ENCODE results near the gene HEXIM1.

The HEXIM1 gene

DNA sequence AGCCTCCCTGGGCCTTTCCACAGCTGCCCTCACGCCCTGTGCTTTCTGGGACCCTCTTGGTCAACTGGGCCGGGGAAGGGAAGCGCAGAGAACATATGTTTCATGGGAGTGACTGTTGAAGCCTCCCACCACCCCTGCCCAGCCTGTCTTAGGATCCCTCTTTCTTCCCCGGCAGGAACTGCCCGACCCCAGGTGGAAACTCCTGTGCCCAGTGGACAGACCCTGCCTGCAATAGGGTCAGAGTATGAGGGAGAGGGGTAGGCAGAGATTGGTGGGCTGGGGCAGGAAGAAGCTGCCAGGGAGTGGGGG is 23.9 kb downstream of the HEXIM1 start:
- DNase-seq (ENCODE audit: low spot score), result no peak

DNA sequence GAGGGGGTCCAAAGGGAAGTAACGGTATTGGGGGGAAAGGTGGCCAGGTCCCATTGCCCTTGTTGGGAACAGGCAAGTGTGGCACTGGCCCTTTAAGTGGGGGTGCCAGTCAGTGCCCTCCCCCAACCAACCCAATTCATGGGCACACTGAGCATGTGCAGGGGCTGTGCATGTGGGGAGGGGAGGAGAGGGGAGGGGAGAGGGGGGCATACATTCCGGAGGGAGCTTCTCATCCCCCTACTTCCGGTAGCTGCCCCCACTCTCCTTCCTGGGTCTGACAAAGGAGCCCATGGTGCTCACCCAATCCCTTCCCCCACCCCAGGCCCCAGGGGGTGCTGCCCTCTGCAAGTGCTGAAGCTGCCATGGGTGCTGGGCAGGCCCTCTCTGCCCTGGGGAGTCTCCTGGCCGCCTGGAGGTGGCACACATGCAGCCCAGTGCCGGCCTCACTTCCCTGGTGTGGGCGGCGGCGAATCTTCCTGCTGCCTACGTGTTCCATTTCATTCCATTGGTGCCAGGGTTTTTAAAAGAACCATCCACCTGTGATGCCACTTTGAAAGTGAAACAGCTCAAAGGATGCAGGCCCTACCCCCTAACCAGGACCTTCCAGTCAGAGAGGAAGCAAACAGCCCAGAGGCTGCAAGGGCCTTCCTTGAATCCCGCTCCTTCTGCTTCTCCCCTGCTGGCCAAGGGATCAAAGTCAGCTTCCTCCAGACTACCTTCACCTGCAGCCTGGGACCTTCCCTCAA is 24.4 kb downstream of the HEXIM1 start:
- DNase-seq (ENCODE audit: low spot score), result peak; percentile 92

DNA sequence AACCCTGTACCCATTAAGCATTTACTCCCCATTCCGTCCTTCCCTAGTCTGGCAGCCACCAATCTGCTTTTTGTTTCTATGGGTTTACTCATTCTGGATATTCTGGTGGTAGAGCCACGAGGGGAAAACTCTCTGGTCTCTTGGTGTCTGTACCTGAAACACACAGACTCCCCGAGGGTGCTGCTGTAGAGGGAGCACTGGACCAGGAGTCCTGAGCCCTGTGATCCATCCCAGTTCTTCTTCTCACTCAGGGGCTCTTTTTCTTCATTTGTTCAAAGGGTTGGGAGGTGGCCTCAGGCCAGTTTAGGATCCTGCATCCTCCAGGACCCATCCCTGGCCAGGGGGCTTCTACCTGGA is 27.5 kb downstream of the HEXIM1 start:
- no peak for DNase-seq (ENCODE audit: low spot score)

DNA sequence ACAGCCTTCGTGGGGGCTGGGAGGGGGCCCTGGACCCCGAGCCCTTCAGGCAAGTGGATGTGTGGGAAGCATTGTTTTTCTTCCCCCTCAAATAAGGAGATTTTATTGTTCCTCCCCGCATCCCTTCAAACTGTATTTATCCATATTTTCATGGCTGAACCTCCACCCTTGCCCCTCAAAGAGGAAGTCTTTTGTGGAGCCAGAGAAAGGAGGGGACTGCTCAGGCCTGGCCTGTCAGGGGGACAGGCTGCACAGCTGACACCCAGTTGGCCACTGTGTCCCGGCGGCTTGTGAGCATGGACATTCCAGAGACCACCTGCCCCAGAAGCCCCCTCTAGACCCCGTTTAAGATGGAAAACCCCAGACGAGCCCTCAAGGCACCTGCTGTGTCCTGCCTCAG is 29.3 kb downstream of the HEXIM1 start:
- no peak for DNase-seq (ENCODE audit: low spot score)

DNA sequence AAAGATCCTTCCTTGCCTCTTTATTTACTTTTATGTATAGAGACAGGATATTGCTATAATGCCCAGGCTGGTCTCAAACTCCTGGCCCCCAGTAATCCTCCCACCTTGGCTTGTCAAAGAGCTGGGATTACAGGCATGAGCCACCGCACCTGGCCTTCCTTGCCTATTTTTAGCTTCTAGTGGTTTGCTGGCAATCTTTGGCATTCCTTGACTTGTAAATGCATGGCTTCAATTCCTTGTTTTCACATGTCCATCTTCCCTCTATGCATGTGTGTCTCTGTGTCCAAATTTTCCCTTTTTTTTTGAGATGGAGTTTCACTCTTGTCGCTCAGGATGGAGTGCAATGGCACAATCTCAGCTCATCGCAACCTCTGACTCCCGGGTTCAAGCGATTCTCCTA is 35.9 kb downstream of the HEXIM1 start:
- DNase-seq (ENCODE audit: low spot score), result no peak

DNA sequence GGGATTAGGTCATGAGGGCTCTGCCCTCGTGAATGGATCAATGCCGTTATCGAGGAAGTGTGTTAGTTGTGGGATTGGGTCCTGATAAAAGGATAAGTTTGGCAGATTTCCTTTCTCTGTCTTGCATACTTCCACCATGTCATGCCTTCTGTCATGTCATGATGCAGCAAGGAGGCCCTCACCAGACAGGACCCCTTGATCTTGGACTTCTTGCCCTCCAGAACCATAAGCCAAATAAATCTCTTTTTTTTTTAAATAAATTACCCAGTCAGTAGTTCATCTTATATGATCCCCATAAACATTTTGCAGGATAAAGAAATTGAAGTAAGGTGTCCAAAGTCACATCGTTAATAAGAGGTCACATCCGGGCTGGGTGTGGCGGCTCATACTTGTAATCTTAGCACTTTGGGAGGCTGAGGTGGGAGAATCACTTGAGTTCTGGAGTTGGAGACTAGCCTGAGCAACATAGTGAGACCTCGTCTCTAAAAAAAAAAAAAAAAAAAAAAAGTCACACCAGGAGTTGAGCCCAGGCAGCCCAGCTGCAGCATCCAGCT is 38.6 kb downstream of the HEXIM1 start:
- no peak for DNase-seq (ENCODE audit: low spot score)

DNA sequence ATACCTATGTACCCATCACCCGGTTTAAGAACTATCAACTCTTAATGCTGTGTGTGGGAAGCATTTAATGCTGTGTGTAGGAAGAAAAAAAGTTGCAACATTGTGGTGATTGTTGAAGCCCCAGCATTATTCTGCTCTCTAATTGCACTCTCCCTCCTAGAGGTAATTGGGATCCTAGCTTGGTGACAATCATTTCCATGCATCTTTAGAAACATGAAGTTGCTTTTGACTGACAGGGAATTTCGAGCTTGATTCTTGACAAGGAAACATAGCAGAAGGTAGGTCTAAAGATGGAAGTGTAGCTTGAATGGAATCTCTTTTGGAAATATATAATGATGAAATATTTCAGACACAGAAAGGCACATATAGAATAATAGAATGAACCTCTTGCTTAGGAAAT is 40.7 kb downstream of the HEXIM1 start:
- DNase-seq (ENCODE audit: low spot score), result no peak

DNA sequence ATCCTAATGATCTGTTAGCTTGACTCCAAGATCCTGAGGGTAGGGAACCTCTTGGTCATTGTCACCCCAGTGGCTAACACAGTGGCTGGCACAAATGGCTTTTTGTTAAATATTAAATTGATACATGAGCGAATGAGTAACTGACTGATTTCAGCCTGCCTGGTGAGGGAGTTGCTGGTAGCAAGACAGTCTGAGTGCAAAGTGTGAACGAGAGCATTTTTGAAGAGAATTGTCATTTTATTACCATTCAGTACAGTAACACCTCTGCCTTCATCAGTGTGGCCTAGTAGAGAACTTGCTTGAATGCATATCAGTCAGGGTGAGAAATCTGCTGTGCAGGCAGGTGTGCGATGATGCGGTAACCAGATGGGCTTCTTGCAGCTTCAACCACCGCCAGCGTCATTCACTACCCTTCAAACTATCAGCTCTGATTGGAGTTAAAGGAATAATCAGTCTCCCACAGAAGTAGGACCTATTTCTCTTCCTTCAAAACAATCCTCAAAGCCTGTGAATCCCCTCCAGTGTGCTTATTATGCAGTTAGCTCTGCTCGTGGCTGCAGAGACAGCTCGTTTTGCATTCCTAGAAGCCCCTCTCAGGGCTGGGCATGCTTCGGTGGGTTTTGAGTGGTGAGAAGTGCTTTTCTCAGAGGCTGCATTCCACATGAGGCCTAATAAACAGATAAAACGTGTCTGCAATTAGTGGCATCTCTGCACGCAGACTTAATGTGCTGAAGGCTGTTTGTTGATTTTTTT is 42.4 kb downstream of the HEXIM1 start:
- DNase-seq (ENCODE audit: low spot score), result no peak

DNA sequence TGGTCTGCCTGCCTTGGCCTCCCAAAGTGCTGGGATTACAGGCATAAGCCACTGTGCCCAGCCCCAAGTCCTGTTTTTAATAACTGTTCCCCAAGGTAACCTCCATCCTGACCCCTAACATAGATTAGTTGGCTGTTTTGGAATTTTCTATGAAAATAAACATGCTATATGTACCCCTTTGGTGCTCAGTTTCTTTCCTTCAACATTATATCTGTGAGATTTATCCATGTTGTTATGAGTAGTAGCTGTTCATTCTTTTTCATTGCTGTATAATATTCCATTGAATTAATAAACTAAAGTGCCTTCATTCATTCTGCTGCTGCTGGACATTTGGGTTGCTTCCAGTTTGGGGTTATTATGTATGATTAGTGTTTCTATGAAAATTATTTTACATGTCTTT is 47.1 kb downstream of the HEXIM1 start:
- no peak for DNase-seq (ENCODE audit: low spot score)

DNA sequence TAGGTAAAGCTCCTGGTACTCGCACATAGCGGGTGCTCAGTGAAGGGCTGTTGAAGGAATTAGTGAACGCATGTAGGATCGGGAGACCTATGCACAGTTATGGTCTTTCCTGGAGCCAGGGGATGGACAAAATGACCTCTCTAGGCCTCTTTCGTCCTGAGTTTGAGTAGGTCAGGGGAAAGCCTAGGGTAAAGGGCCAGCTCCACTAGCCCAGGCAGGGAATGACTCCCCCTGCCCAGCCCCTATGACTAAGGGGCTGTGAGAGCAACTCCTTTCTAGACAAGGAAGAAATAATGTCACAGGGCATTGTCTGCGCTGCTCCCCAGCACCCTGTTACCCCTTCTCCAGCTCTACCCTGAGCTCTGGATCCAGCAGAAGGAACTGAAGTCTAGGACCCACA is 48.8 kb downstream of the HEXIM1 start:
- no peak for DNase-seq (ENCODE audit: low spot score)

DNA sequence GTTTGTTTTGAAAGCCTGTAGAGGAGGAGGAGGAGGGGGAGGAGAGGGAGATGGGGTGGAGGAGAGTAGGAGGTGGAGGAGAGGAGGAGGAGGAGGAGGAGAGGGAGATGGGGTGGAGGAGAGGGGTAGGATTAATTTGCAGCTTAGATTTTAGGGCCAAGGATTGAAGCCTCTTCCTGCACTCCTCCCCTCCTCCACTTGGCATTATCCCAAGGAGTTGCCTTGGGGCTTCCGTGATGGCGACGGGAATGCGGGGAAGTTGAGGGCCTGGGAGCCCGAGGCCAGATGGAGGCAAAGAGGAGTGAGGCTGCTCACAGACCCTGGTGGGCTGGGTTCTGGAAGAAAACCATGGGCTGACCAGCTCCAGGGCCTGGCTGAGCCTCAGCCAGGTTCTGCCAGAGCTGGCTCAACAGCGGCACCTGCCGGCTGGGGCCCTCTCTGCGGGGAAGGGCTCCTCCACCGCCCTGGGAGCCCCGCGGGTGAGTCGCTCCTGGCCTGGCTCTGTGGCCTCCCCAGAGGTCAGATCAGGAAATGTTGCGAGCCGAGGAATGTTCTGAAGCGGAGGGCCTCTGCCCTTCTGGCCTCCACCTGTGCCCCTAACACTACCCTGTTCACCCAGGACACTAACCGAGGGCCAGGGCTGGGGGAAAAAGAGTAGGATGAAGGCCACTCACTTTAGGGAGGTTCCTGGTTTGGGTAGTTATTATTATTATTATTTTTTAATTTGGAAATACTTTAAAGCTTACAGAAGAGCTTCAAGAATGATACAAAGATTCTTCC is 49.5 kb downstream of the HEXIM1 start:
- peak; percentile 84 for DNase-seq (ENCODE audit: low spot score)

DNA sequence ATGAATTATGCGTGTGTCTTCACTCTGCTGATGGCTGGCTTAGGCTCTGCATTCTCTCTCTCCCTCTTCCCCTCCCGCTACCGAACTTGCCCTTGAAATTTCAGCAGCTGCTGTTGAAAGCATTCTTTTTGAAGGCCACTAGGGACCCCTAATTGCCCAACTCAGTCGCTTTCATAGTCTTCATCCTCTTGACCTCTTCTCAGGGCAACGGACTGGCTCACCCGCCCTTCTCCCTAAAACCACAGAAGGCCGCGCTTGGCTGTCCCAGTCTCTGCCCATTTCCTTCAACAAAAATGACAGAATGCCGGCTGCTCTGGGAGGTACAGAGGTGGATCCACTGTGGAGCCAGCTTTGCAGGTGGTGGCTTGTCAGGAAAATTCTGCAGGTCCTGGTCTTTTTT is 52.4 kb downstream of the HEXIM1 start:
- DNase-seq (ENCODE audit: low spot score), result no peak

DNA sequence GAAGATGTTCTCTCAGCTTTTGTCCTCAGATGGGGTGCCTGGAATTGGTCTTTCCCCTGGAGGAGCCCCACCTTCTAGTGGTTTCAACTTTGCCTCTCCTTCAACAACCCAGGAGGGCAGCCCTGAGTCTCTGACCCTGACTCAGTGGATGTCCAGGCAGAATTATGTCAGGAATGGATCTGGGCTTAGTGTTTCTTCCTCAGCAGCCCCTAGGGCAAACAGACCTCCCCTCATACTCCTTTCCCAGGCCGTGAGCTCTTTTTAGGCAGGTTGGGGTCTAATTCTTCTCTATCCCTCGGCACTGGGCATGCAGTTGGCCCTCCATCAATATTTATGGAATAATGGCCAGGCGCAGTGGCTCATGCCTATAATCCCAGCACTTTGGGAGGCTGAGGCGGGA is 53.2 kb downstream of the HEXIM1 start:
- DNase-seq (ENCODE audit: low spot score), result no peak
